Stomach smooth muscle (tissue), 2 donors: Measurements from ENCODE around the gene DAP3.
A peak's percentile ranks its signal among the peaks of the same experiment; 100 is the strongest.
"Not testable (repeated sequence)": the region's sequence is repeated elsewhere in the genome, so short reads cannot be mapped to it uniquely, and the experiment has no call there.

Source experiments
- H3K27ac ChIP-seq: one replicate; pipeline ENCODE4 v1.7.0; 2013; ENCODE audit warnings: mild to moderate bottlenecking, low read length, inconsistent platforms
- H3K27me3 ChIP-seq, 2 donors: one replicate each; pipeline ENCODE4 v1.7.0; 2013; ENCODE audit warnings: low read length in 2 of 2; ENCODE audit not compliant: insufficient read depth in 2 of 2, control insufficient read depth in 1 of 2
- H3K36me3 ChIP-seq, 2 donors: one replicate each; pipeline ENCODE4 v1.7.0; 2013; ENCODE audit warnings: low read length in 2 of 2; ENCODE audit not compliant: control insufficient read depth in 2 of 2, insufficient read depth in 2 of 2
- H3K4me1 ChIP-seq: one replicate; pipeline ENCODE4 v1.7.0; 2013; ENCODE audit warnings: low read length; ENCODE audit not compliant: control insufficient read depth, insufficient read depth
- H3K4me3 ChIP-seq, 2 donors: one replicate each; pipeline ENCODE4 v1.7.0; 2013; ENCODE audit warnings: low read length in 2 of 2
- H3K9ac ChIP-seq, 2 donors: one replicate each; pipeline ENCODE4 v1.7.0; 2013; ENCODE audit warnings: low read length in 2 of 2, mild to moderate bottlenecking in 1 of 2
- H3K9me3 ChIP-seq, 2 donors: one replicate each; pipeline ENCODE4 v1.7.0; 2013; ENCODE audit warnings: low read length in 2 of 2; ENCODE audit not compliant: control insufficient read depth in 2 of 2
- donor health status: healthy.
- donor health status: Pancreatic carcinoma.

Gene DAP3

DNA sequence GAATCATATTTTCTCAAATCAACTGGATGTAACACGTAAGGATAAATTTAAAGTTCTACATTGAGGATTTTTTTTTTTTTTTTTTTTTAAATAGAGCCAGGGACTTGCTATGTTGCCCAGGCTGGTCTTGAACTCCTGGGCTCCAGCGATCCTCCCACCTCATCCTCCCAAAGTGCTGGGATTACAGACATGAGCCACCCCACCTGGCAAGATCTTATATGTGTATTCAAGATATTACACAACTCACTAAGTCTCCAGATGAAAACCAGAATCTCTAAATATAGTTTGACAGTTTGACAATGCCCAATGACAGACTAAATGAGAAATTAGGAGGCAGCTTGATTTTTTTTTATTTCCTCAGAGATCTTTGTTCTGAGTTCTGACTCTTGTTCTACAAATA lies 7.1 kb upstream of the DAP3 start:
- Histone ChIP-seq H3K27ac (no peak overlapping the region), H3K36me3 (peaks cover 17 to 18% of the 10 kb centered on the region in 2 donors), H3K4me3 (no peak overlapping the region), H3K4me1 (peaks cover 6% of the 10 kb centered on the region), H3K9me3 (no peaks in the 10 kb centered on the region), H3K9ac (no peak overlapping the region), H3K27me3 (no peaks in the 10 kb centered on the region)

DNA sequence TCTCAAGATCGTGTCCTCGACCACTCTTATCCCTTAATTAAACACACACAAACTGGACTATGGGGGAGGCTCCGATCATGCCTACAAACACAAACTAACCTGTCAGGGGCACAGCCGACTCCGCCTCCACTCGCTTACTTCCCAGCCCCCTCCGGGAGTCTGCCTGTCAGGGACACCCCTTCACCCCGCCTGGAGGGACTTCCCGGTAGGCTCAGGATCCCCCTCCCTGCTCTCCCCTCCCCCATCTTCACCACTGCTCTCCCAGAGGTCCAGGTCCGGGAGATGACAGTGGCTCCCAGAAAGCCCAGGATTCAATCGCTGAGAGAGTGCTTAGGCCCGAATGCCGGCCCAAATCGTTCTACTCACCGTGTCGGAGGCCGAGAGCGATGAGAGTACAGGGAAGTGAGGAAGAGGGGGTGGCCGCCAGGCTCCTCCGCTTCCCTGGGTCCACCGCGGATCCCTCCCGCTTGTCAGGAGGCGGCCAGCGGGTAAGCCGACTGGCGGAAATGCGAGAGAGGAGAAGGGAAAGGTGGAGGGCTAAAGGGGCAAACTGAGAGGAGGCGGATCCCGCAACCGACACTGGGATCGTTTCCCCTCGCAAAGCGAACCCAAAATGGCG lies 1.1 kb upstream of the DAP3 start:
- H3K9me3 ChIP-seq, H3K27me3 ChIP-seq, H3K36me3 ChIP-seq: not testable (repeated sequence)
- Histone ChIP-seq H3K9ac (peak overlapping the region; percentile 92 to 96), H3K4me3 (peak overlapping the region; percentile 94 to 95), H3K4me1 (peaks cover 12% of the 10 kb centered on the region), H3K27ac (peak overlapping the region; percentile 94)

DNA sequence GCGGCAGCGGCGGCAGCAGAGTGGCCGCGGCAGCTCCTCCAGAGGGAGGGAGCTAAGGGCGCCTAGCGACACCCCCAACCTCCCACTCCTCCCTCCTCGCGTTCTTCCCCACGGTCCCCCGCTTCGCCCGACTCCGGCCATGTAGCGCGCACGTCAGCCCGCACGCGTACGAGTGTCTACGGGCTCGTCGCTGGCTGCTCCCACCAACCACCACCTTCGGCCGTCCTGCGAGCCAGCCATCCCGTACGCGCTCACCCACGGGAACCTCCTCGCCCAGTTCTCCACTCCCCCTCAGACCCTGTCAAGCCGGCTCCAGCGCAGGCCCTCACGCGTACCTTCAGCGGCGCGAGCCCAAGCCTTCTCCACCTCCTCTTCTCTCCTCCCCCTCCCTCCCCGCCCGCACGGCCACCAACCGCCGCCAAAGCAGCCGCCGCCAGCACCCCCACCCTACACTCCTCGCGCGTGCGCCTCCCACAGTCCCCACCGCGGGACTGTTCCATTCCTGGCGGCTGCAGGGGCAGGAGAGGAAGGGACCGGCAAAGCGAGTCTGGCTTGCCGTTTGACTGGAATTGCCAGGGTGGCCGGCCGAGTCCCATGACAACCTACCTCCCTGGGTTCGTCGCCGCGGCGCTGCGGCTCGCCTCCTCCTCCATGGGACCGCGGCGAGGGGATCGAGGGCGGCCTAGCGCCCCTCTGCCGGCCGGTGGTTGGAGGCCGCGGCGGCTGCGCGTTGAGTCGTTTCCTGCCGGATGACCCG lies 389 bp upstream of the DAP3 start, which contains the start of gene YY1AP1:
TSS of gene YY1AP1 (minus strand) at position 451 of the 757 bp plus-strand sequence. CDS start 8,338 bp downstream, outside the sequence.
- Histone ChIP-seq H3K4me1 (peaks cover 12% of the 10 kb centered on the region), H3K4me3 (peak within 1 kb of the TSS; percentile 94 to 95), H3K27ac (peak within 1 kb of the TSS; percentile 94), H3K9me3 (no peaks in the 10 kb centered on the region), H3K9ac (peak within 1 kb of the TSS; percentile 96), H3K36me3 (peaks cover 0 to 2% of the 10 kb centered on the region in 2 donors), H3K27me3 (no peaks in the 10 kb centered on the region)

DNA sequence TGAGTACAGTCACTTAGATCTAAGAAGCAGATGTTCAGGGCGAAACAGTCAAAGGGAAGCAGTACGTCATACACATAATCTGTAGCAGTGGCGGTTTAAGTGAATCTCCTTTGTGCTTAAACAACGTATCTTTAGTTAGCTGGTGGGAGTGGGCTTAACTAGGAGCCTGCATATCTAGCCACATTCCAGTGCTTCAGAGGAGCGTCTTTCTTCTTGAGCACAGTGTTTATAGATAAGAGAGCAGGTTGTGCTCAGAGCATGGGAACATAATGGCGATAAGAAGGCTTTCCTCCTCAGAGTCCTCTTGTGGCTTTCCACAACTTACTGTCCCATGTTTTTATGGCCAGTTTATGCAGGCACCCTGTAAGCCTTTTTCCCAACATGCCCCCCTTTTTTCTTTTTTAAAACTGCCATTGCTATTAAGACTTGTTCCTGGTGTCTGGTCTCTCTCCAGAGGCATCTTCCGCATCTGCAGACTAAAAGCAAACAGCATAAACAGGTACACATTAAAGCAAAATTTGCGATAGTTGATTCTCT lies 3.2 kb downstream of the DAP3 start:
- H3K4me3 ChIP-seq, result no peak overlapping the region
- peaks cover 0 to 2% of the 10 kb centered on the region in 2 donors for H3K36me3 ChIP-seq
- H3K4me1 ChIP-seq, result peaks cover 6% of the 10 kb centered on the region
- no peak overlapping the region for H3K27ac ChIP-seq
- H3K27me3 ChIP-seq, result no peaks in the 10 kb centered on the region
- no peak overlapping the region for H3K9ac ChIP-seq
- H3K9me3 ChIP-seq, result no peaks in the 10 kb centered on the region

DNA sequence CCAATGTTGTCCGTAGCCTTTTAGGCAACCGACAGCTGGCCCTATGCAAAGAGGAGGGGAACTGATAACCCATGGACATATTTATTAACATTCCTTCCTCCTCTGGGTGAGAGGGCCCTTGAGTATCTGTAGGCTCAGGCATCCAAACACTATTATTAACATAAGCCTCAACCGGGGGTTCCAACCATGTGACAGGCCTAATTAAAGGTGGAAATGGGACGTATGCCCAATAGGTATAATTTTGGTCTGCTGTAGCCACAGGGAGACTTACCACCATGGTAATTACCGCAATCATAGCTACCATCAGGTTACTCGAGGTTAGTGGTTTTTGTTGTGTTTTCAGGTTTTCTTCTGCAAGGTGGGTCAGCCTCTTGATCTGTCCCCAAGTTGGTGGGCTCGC lies 5.3 kb downstream of the DAP3 start:
- Histone ChIP-seq H3K36me3 (peaks cover 0 to 2% of the 10 kb centered on the region in 2 donors), H3K9me3 (no peaks in the 10 kb centered on the region), H3K4me1 (peaks cover 6% of the 10 kb centered on the region), H3K9ac (no peak overlapping the region), H3K27ac (no peak overlapping the region), H3K4me3 (no peak overlapping the region), H3K27me3 (no peaks in the 10 kb centered on the region)

DNA sequence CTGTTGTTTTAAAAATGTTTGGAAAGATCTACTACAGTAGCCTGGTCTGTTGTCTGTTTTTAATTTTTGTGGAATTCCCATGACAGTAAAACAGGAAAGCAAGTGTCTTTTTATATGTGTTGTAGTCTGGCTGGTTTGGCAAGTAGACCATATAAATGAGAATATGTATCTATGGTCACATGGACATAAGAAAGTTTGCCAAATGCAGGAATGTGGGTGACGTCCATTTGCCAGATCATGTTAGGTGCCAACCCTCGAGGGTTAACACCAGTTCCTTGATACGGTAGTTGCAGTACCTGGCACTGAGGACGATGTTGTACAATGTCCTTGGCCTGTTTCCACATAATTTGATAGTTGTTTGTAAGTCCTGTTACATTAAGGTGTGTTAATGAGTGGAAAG lies 6.2 kb downstream of the DAP3 start:
- H3K27ac ChIP-seq, result no peak overlapping the region
- H3K4me1 ChIP-seq, result peaks cover 2% of the 10 kb centered on the region
- H3K4me3 ChIP-seq, result no peak overlapping the region

DNA sequence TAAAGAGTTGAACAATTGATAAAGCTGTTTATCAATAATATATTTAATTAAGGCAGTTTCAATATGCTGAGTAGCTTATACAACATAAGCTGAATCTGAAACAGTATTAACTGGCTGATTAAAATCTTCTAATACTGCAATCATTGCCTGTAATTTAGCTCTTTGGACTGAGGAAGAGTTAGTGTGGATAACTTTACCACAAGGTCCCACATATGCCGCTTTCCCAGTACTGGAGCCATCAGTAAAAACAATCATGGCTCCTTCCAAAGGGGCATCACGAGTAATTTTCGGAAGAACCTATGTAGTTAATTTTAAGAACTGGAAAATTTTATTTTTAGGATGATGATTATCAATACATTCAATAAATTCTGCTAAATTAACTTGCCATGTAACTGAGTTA lies 6.7 kb downstream of the DAP3 start:
- Histone ChIP-seq H3K9me3 (no peaks in the 10 kb centered on the region), H3K4me3 (no peak overlapping the region), H3K36me3 (peaks cover 0 to 2% of the 10 kb centered on the region in 2 donors), H3K27me3 (no peaks in the 10 kb centered on the region), H3K27ac (no peak overlapping the region), H3K4me1 (no peaks in the 10 kb centered on the region), H3K9ac (no peak overlapping the region)

More for the DNA sequence above, 6.2 kb downstream of the DAP3 start:
- Histone ChIP-seq H3K9ac (no peak overlapping the region), H3K27me3 (no peaks in the 10 kb centered on the region), H3K36me3 (peaks cover 0 to 2% of the 10 kb centered on the region in 2 donors), H3K9me3 (no peaks in the 10 kb centered on the region)

DNA sequence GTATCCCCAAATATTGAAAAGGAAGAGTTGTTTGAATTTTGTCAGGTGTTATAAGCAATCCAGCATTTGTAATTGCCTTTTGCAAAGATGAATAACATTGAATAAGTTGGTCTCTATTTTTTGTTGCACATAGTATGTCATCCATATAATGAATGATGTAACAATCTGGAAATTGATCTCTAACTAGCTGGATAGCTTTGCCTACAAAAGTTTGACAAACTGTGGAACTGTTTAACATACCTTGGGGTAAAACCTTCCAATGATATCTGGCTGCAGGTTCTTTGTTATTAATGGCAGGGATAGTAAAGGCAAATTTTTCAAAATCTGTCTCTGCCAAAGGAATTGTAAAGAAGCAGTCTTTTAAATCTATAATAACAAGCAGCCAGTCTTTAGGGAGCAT lies 7.6 kb downstream of the DAP3 start:
- H3K36me3 ChIP-seq, result peaks cover 0 to 2% of the 10 kb centered on the region in 2 donors
- H3K4me3 ChIP-seq, result no peak overlapping the region
- H3K27ac ChIP-seq, result no peak overlapping the region
- no peaks in the 10 kb centered on the region for H3K9me3 ChIP-seq
- H3K9ac ChIP-seq, result no peak overlapping the region
- no peaks in the 10 kb centered on the region for H3K27me3 ChIP-seq
- H3K4me1 ChIP-seq, result no peaks in the 10 kb centered on the region

DNA sequence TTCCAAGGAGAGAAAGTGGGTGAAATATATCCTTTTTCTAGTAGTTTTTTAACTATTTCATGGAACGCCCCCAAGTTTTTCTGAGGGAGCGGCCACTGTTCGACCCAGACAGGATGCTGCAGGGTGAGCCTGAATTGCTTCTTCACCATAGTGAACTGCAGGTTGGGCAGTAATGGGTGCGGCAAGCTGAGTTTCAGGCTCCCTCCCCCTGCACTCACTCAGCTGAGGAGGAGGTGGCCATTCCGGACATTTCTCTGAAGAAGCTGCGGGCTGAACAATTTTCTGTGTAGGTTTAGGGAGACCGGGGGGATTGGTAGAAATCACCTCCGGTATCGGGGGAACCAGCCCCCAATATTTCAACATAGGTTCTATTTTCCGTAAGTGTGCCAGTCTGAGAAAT lies 8.2 kb downstream of the DAP3 start:
- Histone ChIP-seq H3K4me3 (no peak overlapping the region), H3K4me1 (no peaks in the 10 kb centered on the region), H3K9ac (no peak overlapping the region), H3K27me3 (no peaks in the 10 kb centered on the region), H3K27ac (no peak overlapping the region), H3K36me3 (peaks cover 0 to under 1% of the 10 kb centered on the region in 2 donors), H3K9me3 (no peaks in the 10 kb centered on the region)

DNA sequence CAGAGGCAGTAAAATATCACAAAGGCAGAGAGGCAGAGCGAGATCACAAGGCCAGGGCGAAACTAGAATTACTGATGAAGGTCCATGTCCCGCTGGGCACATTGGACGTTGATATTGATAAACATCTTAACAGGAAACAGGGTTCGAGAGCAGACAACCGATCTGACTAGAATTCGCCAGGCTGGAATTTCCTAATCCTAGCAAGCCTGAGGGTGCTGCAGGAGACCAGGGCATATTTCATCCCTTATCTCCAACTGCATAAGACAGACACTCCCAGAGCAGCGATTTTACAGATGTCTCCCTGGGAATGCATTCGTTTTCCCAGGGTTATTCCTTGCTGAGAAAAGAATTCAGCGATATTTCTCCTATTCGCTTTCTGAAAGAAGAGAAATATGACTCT lies 8.7 kb downstream of the DAP3 start:
- not testable (repeated sequence) for H3K36me3 ChIP-seq, H3K4me1 ChIP-seq

More for the DNA sequence above, 8.7 kb downstream of the DAP3 start:
- H3K27me3 ChIP-seq, H3K27ac ChIP-seq, H3K9ac ChIP-seq, H3K4me3 ChIP-seq, H3K9me3 ChIP-seq: not testable (repeated sequence)
